ENCODE data around the gene ASB16. TPM values are rescaled to one million over a fixed set of nuclear protein-coding genes. Genes with fewer than 3 reads are reported as not detected.

Gene ASB16
- total and polyA plus RNA-seq, 9 of the 15 experiments (the other 6 are each of a cell fraction or from before 2014, with no cell fraction given), result 0.03 to 0.07 TPM; not detected in 7

DNA sequence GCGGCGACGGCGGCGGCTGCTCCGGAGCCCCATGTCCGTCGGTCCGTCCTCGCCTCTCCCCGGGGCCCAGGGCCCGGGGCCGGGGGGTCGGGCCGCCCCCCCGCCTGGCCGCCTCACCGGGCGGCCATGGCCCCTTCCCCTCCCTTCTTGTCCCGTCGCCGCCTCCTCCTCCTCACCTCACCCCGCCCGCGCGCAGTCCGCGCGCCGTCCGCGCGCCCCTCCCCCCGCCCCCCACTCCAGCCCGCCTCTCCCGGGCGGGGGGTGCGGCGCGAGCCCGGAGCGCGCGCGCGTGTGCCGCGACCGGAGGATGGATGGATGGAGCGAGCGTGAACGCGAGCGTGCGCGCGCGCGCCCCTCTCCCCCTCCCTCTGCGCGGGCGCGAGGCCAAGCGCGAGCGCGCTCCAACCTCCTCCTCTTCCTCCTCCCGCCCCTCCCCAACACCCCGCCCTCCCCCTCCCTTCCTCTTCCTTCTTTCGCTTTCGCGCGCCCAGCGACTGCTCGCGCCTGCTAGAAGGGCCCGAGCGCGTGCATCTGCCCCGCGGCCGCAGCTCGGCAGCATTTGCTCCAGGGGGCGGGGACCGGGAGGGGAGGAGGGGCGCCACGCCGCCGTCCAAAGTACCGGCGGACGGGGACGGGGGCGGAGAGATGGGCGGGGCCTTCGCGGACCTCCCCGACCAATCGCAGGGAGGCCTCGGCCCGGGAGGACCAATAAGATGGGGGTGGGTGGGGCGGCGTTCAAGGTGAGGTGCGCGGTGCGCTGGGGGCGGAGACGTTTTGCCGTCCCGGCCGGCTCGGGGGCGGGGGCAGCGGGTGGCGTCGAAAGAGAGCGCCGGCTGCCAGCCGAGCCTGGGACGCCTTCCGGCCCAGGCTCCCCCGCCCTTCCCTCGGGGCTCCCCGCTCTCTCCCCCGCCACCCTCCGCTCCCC, 29.3 kb downstream of the ASB16 start, which contains the start of gene ATXN7L3 (continued):
- peak in 1 of 3 experiments; percentile 86; a peak in 2 of 6 replicates for TF ChIP-seq ZBTB11 (CRISPR knock-in tag; IDR thresholded peaks at IDR 0.05)
- TF ChIP-seq PURB (CRISPR knock-in tag; IDR thresholded peaks at IDR 0.05; ENCODE audit: low read depth), result no peak
- peak; percentile 66; the same call in 1 of the 2 replicates for TF ChIP-seq ZNF589 (CRISPR knock-in tag; IDR thresholded peaks at IDR 0.05; ENCODE audit: low read depth)
- peak; percentile 7 for TF ChIP-seq TBP (optimal IDR thresholded peaks at IDR 0.05; ENCODE audit: low read depth, low read length)
- peak; percentile 6 for TF ChIP-seq KDM5B (IDR thresholded peaks at IDR 0.05; ENCODE audit: insufficient replicate concordance, low read depth, low read length)
- TF ChIP-seq ETV1 (tag; conservative IDR thresholded peaks at IDR 0.05; ENCODE audit: low read depth), result 0 out of 2 replicates have a peak, but pooled peaks have one; percentile 10
- peak; percentile 58; the same call in 1 of the 2 replicates for TF ChIP-seq SP1 (CRISPR knock-in tag; IDR thresholded peaks at IDR 0.05)
- TF ChIP-seq ZNF77 (CRISPR knock-in tag; IDR thresholded peaks at IDR 0.05), result no peak
- no peak for TF ChIP-seq SMARCC2 (IDR thresholded peaks at IDR 0.05; ENCODE audit: low read depth)
- no peak for TF ChIP-seq NR2C2 (CRISPR knock-in tag; IDR thresholded peaks at IDR 0.05)
- TF ChIP-seq NR2C2 (tag; IDR thresholded peaks at IDR 0.05), result peak; percentile 65
- 0 out of 4 replicates have a peak, but pooled peaks of 1 of the 2 experiments have one; percentile 38 for TF ChIP-seq ZMIZ1 (IDR thresholded peaks at IDR 0.05; ENCODE audit: low read depth in 2 of 2, low read length in 2 of 2)
- peak; percentile 92 for TF ChIP-seq CREB1 (IDR thresholded peaks at IDR 0.05)
- peak; percentile 89 for TF ChIP-seq CREB1 (CRISPR knock-in tag; IDR thresholded peaks at IDR 0.05)
- TF ChIP-seq RBM25 (IDR thresholded peaks at IDR 0.05; ENCODE audit: low read depth, low read length, severe bottlenecking), result peak; percentile 72
- peak; percentile 64 for TF ChIP-seq HCFC1 (IDR thresholded peaks at IDR 0.05; ENCODE audit: low read depth, low read length)
- TF ChIP-seq ZNF197 (CRISPR knock-in tag; IDR thresholded peaks at IDR 0.05; ENCODE audit: low read depth), result peak; percentile 94
- TF ChIP-seq MBD2 (IDR thresholded peaks at IDR 0.05; ENCODE audit: borderline replicate concordance, low read depth), result peak; percentile 90
- 0 out of 2 replicates have a peak, but pooled peaks have one; percentile 23 for TF ChIP-seq KAT7 (CRISPR knock-in tag; IDR thresholded peaks at IDR 0.05; ENCODE audit: borderline replicate concordance)
- no peak for TF ChIP-seq POU5F1 (IDR thresholded peaks at IDR 0.05; ENCODE audit: borderline replicate concordance, low read depth, low read length, partially characterized antibody)
